Right cardiac atrium (tissue), 5 donors: ENCODE results near the gene NSUN7. TPM values are rescaled to one million over a fixed set of nuclear protein-coding genes. Genes with fewer than 3 reads are reported as not detected.

Experiments
- ATAC-seq, 2 donors: fragments of 200-7000 bp; cut with Tn5 transposase; one replicate each; pipeline versions ENCODE4 v1.8.0 to v1.9.1; 2020; ENCODE audit warnings: moderate library complexity in 2 of 2, mild to moderate bottlenecking in 1 of 2
- DNase-seq, 3 donors: peaks; one replicate each; pipeline ENCODE4 v3.0.0-alpha.2; 2020
- H3K27ac ChIP-seq: one replicate; pipeline ENCODE4 v1.5.1; 2013; ENCODE audit warnings: mild to moderate bottlenecking, low read length, control low read depth, moderate library complexity
- H3K27me3 ChIP-seq: one replicate; pipeline ENCODE4 v1.6.1; 2013; ENCODE audit not compliant: control insufficient read depth, insufficient read depth
- H3K4me1 ChIP-seq: one replicate; pipeline ENCODE4 v1.6.1; 2013; ENCODE audit warnings: low read length; ENCODE audit not compliant: control insufficient read depth, insufficient read depth
- H3K4me3 ChIP-seq: one replicate; pipeline ENCODE4 v1.5.1; 2013; ENCODE audit warnings: low read length, control low read depth
- H3K9me3 ChIP-seq: one replicate; pipeline ENCODE4 v1.6.1; 2013; ENCODE audit warnings: low read length; ENCODE audit not compliant: control insufficient read depth
- WGBS: extraction: QIAGEN DNeasy Blood & Tissue Kit; methylation state at CpG from one replicate; pipeline ENCODE4 v1.1.7; 2013; 5-methylcytosine and 5-hydroxymethylcytosine counted together
- intact Hi-C, 4 donors: fragments of 100-400 bp; cut with DNase I; formaldehyde crosslinking; loops; one replicate each; pipeline versions ENCODE4 v1.11.0 to v1.14.0; 2022 to 2023
- polyA plus RNA-seq: library from polyadenylated mRNA; stranded (reverse); fragments of 200-250 nt; gene quantifications from one replicate; pipeline ENCODE4 v1.2.3, GENCODE V29; 2013
- total RNA-seq, 4 donors: library from RNA; stranded (reverse); fragmentation: NEBNext Ultra II Directional; extraction: Animal tissue kit (Norgen Biotek cat#: 25700); gene quantifications; one replicate each; pipeline ENCODE4 v1.2.1, GENCODE V29; 2021
- donor health status: healthy with polysubstance abuse.
- donor health status: DM: no; HTN: yes; CAD: no.
- donor health status: DM: no; HTN: no; CAD: no.
- donor health status: DM: no; HTN: yes; CAD: no; lungs with severe emphysema.
- donor health status: DM: yes; HTN: yes; CAD: no.

The NSUN7 gene
- total and polyA plus RNA-seq, 5 donors, result 2.2 to 6.4 (median 4.4) TPM

- no peak overlapping the region for H3K4me3 ChIP-seq
- H3K27me3 ChIP-seq, result no peaks in the 10 kb centered on the region
- DNase-seq (no peak), ATAC-seq (no peak)
- no peaks in the 10 kb centered on the region for H3K9me3 ChIP-seq
- no peaks in the 10 kb centered on the region for H3K4me1 ChIP-seq
- intact Hi-C loops, result no loop called here
- WGBS, result 96% methylated on average over 11 of the region's 11 CpGs
- H3K27ac ChIP-seq, result no peak overlapping the region
These were observed 70.3 kb downstream of the NSUN7 start for GRCh38 chr4:40820101-40820500.

GRCh38 chr4:40822420-40823166 is 72.8 kb downstream of the NSUN7 start:
- intact Hi-C loops, result no loop called here
- 94% methylated on average over 8 of the region's 8 CpGs for WGBS
- Histone ChIP-seq H3K27ac (no peak overlapping the region), H3K9me3 (no peaks in the 10 kb centered on the region), H3K4me3 (no peak overlapping the region), H3K27me3 (no peaks in the 10 kb centered on the region), H3K4me1 (no peaks in the 10 kb centered on the region)
- no peak for DNase-seq
- ATAC-seq, result no peak

GRCh38 chr4:40825014-40825838 is 75.5 kb downstream of the NSUN7 start:
- DNase-seq, result no peak
- intact Hi-C loops, result no loop called here
- ATAC-seq, result no peak
- no peaks in the 10 kb centered on the region for H3K27me3 ChIP-seq
- H3K9me3 ChIP-seq, result no peaks in the 10 kb centered on the region
- H3K27ac ChIP-seq, result no peak overlapping the region
- H3K4me1 ChIP-seq, result no peaks in the 10 kb centered on the region
- H3K4me3 ChIP-seq, result no peak overlapping the region
- 92% methylated on average over 19 of the region's 19 CpGs for WGBS

DNA sequence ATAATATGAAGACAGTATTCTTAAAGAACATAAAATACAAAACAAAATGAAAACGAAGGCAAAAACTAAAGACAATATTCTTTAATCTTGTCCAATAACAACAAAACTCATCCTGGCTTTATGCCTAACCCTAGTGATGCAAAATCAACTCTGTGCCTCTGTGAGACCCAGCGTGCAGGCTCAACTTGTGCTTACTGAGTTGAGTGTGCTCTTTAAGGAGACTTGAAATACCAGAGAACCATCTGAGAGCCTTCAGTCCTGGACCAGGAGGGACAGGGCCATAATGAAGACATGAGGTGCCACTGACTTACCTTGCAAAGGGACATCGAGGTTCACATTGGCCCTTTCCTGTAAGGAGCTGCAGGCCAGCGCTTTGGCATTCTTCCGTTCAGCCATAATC is 77.1 kb downstream of the NSUN7 start:
- intact Hi-C loops, result no loop called here
- no peaks in the 10 kb centered on the region for H3K9me3 ChIP-seq
- no peak for ATAC-seq
- H3K27me3 ChIP-seq, result no peaks in the 10 kb centered on the region
- 89% methylated on average over 5 of the region's 5 CpGs for WGBS
- DNase-seq, result no peak
- H3K4me1 ChIP-seq, result no peaks in the 10 kb centered on the region
- no peak overlapping the region for H3K27ac ChIP-seq
- H3K4me3 ChIP-seq, result no peak overlapping the region

- DNase-seq (no peak), ATAC-seq (no peak)
- WGBS, result 85% methylated on average over 6 of the region's 6 CpGs
- Histone ChIP-seq H3K27me3 (no peaks in the 10 kb centered on the region), H3K4me3 (no peak overlapping the region), H3K4me1 (no peaks in the 10 kb centered on the region), H3K9me3 (no peaks in the 10 kb centered on the region), H3K27ac (no peak overlapping the region)
- intact Hi-C loops, result no loop called here
These were observed 78.0 kb downstream of the NSUN7 start for GRCh38 chr4:40827758-40828157.

GRCh38 chr4:40828661-40829060 is 78.9 kb downstream of the NSUN7 start:
- no peak overlapping the region for H3K27ac ChIP-seq
- DNase-seq (no peak), ATAC-seq (no peak)
- 94% methylated on average over 9 of the region's 9 CpGs for WGBS
- intact Hi-C loops, result no loop called here
- no peaks in the 10 kb centered on the region for H3K4me1 ChIP-seq
- no peaks in the 10 kb centered on the region for H3K9me3 ChIP-seq
- no peak overlapping the region for H3K4me3 ChIP-seq
- H3K27me3 ChIP-seq, result no peaks in the 10 kb centered on the region

GRCh38 chr4:40829586-40829985 is 79.8 kb downstream of the NSUN7 start:
- H3K27me3 ChIP-seq, result no peaks in the 10 kb centered on the region
- DNase-seq (no peak), ATAC-seq (no peak)
- H3K27ac ChIP-seq, result no peak overlapping the region
- no peaks in the 10 kb centered on the region for H3K9me3 ChIP-seq
- intact Hi-C loops, result no loop called here
- 81% methylated on average over 4 of the region's 4 CpGs for WGBS
- no peak overlapping the region for H3K4me3 ChIP-seq
- no peaks in the 10 kb centered on the region for H3K4me1 ChIP-seq

- 91% methylated on average over 18 of the region's 18 CpGs for WGBS
- ATAC-seq (no peak), DNase-seq (no peak)
- Histone ChIP-seq H3K4me1 (no peaks in the 10 kb centered on the region), H3K27ac (no peak overlapping the region), H3K9me3 (no peaks in the 10 kb centered on the region), H3K27me3 (no peaks in the 10 kb centered on the region), H3K4me3 (no peak overlapping the region)
- intact Hi-C loops, result no loop called here
These were observed 81.6 kb downstream of the NSUN7 start for GRCh38 chr4:40831146-40831907.

GRCh38 chr4:40832175-40832574 is 82.4 kb downstream of the NSUN7 start:
- intact Hi-C loops, result no loop called here
- WGBS, result 83% methylated on average over 11 of the region's 11 CpGs
- Histone ChIP-seq H3K9me3 (no peaks in the 10 kb centered on the region), H3K27ac (no peak overlapping the region), H3K27me3 (no peaks in the 10 kb centered on the region), H3K4me1 (peaks cover under 1% of the 10 kb centered on the region), H3K4me3 (no peak overlapping the region)
- no peak for ATAC-seq
- DNase-seq, result no peak

DNA sequence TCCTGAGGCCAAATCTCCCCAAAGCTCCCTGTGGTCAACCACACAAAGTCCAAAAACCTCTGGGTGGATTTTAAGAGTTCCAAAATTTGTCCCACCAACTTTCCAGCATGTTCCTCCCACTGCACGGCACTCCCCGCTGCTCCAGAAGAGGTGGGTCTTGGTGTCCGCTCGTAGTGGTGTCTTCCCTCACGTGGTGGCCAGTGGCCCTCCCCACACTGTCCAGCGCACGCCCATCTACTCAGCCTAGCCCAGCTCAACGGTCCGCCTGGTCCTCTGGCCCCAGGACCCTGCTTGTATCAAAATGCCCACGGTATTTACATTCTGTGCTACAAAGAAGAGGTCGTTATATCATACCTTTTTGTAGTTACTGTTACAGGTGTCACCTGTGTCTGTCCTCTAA is 83.5 kb downstream of the NSUN7 start:
- intact Hi-C loops, result no loop called here
- DNase-seq (no peak), ATAC-seq (no peak)
- Histone ChIP-seq H3K27me3 (no peaks in the 10 kb centered on the region), H3K9me3 (no peaks in the 10 kb centered on the region), H3K4me1 (peaks cover 4% of the 10 kb centered on the region), H3K4me3 (no peak overlapping the region), H3K27ac (no peak overlapping the region)
- 94% methylated on average over 11 of the region's 11 CpGs for WGBS
